ENCODE results near the gene SIAH1. TPM values are rescaled to one million over a fixed set of nuclear protein-coding genes. Genes with fewer than 3 reads are reported as not detected.

SIAH1 gene
- total and polyA plus RNA-seq, 2 donors (not counting 1 experiment from before 2014, with no cell fraction given), result 10.6 to 47.6 TPM

GRCh38 chr16:48342591-48342990 is 42.6 kb downstream of the SIAH1 start:
- POLR2A ChIA-PET, result interaction anchor here (0.6 kb wide), 1 partner anchor 11 kb away, joined by 8 read pairs; no protein-coding TSS in a partner anchor
- Histone ChIP-seq H3K4me3 (ENCODE audit: control extremely low read depth in 1 of 5, extremely low read depth in 1 of 5, insufficient read depth in 1 of 5, low read depth in 2 of 5, low read length in 4 of 5) (no peak overlapping the region), H3K4me2 (replicated peaks; ENCODE audit: low read depth, low read length, poor library complexity, severe bottlenecking) (no peak overlapping the region), H3K27ac (ENCODE audit: low read length in 2 of 2) (no peak overlapping the region), H3K79me2 (ENCODE audit: control insufficient read depth, insufficient read depth, low read length) (no peaks in the 10 kb centered on the region), H3K36me3 (replicated peaks in 1 of 2; ENCODE audit: control extremely low read depth in 1 of 2, control insufficient read depth in 1 of 2, extremely low read depth in 1 of 2, insufficient read depth in 2 of 2, low read length in 1 of 2) (peaks cover 18 to 33% of the 10 kb centered on the region in 2 experiments), H3K27me3 (replicated peaks in 1 of 4; ENCODE audit: control extremely low read depth in 1 of 4, control insufficient read depth in 3 of 4, insufficient read depth in 4 of 4, low read length in 3 of 4) (no peaks in the 10 kb centered on the region), H3K9ac (ENCODE audit: low read length) (no peak overlapping the region), H3K9me3 (ENCODE audit: control extremely low read depth in 1 of 3, control insufficient read depth in 2 of 3, insufficient read depth in 1 of 3, low read length in 2 of 3) (no peaks in the 10 kb centered on the region), H4K20me1 (ENCODE audit: control insufficient read depth, insufficient read depth, low read length, poor library complexity, severe bottlenecking) (no peaks in the 10 kb centered on the region), H3K4me1 (ENCODE audit: control insufficient read depth in 2 of 2, insufficient read depth in 2 of 2, low read length in 2 of 2) (no peaks in the 10 kb centered on the region), H2AFZ (ENCODE audit: insufficient read depth, low read depth, low read length, poor library complexity, severe bottlenecking) (no peak overlapping the region)
- H3K27me3 Mint-ChIP-seq, result no peaks in the 10 kb centered on the region
- DNase-seq (no peak), ATAC-seq (ENCODE audit: low read depth) (no peak)
- no peaks in the 10 kb centered on the region for H3K4me1 Mint-ChIP-seq
- no peak overlapping the region for H3K4me3 Mint-ChIP-seq
- CTCF ChIA-PET, result interaction anchor here (0.6 to 0.7 kb wide), 2 partner anchors 12 kb away, joined by 3 read pairs; no protein-coding TSS in a partner anchor
- H3K9me3 Mint-ChIP-seq (ENCODE audit: insufficient read depth), result no peaks in the 10 kb centered on the region
- H3K27ac Mint-ChIP-seq, result no peak overlapping the region
- intact Hi-C loops (cut with micrococcal nuclease), result no loop called here
- no peak for TF ChIP-seq EZH2 (IDR thresholded peaks at IDR 0.05; ENCODE audit: borderline replicate concordance, insufficient read depth, low read depth, low read length, poor library complexity, severe bottlenecking)
- no peak for TF ChIP-seq CTCF (IDR thresholded peaks at IDR 0.05)
- WGBS (ENCODE audit: insufficient coverage), result 96% methylated on average over 2 of the region's 2 CpGs

- ATAC-seq (ENCODE audit: low read depth) (no peak), DNase-seq (no peak)
- Histone ChIP-seq H3K4me2 (replicated peaks; ENCODE audit: low read depth, low read length, poor library complexity, severe bottlenecking) (no peak overlapping the region), H3K27ac (ENCODE audit: low read length in 2 of 2) (no peak overlapping the region), H3K4me3 (ENCODE audit: control extremely low read depth in 1 of 5, extremely low read depth in 1 of 5, insufficient read depth in 1 of 5, low read depth in 2 of 5, low read length in 4 of 5) (no peak overlapping the region), H3K4me1 (ENCODE audit: control insufficient read depth in 2 of 2, insufficient read depth in 2 of 2, low read length in 2 of 2) (no peaks in the 10 kb centered on the region), H3K36me3 (replicated peaks in 1 of 2; ENCODE audit: control extremely low read depth in 1 of 2, control insufficient read depth in 1 of 2, extremely low read depth in 1 of 2, insufficient read depth in 2 of 2, low read length in 1 of 2) (peaks cover 22 to 44% of the 10 kb centered on the region in 2 experiments), H2AFZ (ENCODE audit: insufficient read depth, low read depth, low read length, poor library complexity, severe bottlenecking) (no peak overlapping the region), H3K27me3 (replicated peaks in 1 of 4; ENCODE audit: control extremely low read depth in 1 of 4, control insufficient read depth in 3 of 4, insufficient read depth in 4 of 4, low read length in 3 of 4) (no peaks in the 10 kb centered on the region), H3K9me3 (ENCODE audit: control extremely low read depth in 1 of 3, control insufficient read depth in 2 of 3, insufficient read depth in 1 of 3, low read length in 2 of 3) (no peaks in the 10 kb centered on the region), H3K9ac (ENCODE audit: low read length) (no peak overlapping the region), H4K20me1 (ENCODE audit: control insufficient read depth, insufficient read depth, low read length, poor library complexity, severe bottlenecking) (no peaks in the 10 kb centered on the region), H3K79me2 (ENCODE audit: control insufficient read depth, insufficient read depth, low read length) (no peaks in the 10 kb centered on the region)
- CTCF ChIA-PET, result interaction anchor here (2.1 kb wide), 1 partner anchor 283 kb away, joined by 5 read pairs; no protein-coding TSS in a partner anchor
- no CpG with 5 or more reads among the region's 1 CpG for WGBS (ENCODE audit: insufficient coverage)
- Mint-ChIP-seq H3K27ac (no peak overlapping the region), H3K4me1 (no peaks in the 10 kb centered on the region), H3K27me3 (no peaks in the 10 kb centered on the region), H3K4me3 (no peak overlapping the region), H3K9me3 (ENCODE audit: insufficient read depth) (no peaks in the 10 kb centered on the region)
- intact Hi-C loops (cut with micrococcal nuclease), result no loop called here
- POLR2A ChIA-PET, result interaction anchor here (0.6 kb wide), 1 partner anchor 192 kb away, joined by 5 read pairs; no protein-coding TSS in a partner anchor
- TF ChIP-seq CTCF (IDR thresholded peaks at IDR 0.05) (no peak), EZH2 (IDR thresholded peaks at IDR 0.05; ENCODE audit: borderline replicate concordance, insufficient read depth, low read depth, low read length, poor library complexity, severe bottlenecking) (no peak)
Measured at GRCh38 chr16:48340054-48340453, 45.2 kb downstream of the SIAH1 start.

Data from B cell (primary cell).